HG02763 (cell line): Measurements from ENCODE around the gene PPP1R3C.

Experiments
- ATAC-seq: cut with Tn5 transposase; IDR thresholded peaks from one replicate; pipeline ENCODE4 v1.9.1; 2021; ENCODE audit warnings: mild to moderate bottlenecking, moderate library complexity; ENCODE audit not compliant: unreplicated experiment

Gene PPP1R3C

DNA sequence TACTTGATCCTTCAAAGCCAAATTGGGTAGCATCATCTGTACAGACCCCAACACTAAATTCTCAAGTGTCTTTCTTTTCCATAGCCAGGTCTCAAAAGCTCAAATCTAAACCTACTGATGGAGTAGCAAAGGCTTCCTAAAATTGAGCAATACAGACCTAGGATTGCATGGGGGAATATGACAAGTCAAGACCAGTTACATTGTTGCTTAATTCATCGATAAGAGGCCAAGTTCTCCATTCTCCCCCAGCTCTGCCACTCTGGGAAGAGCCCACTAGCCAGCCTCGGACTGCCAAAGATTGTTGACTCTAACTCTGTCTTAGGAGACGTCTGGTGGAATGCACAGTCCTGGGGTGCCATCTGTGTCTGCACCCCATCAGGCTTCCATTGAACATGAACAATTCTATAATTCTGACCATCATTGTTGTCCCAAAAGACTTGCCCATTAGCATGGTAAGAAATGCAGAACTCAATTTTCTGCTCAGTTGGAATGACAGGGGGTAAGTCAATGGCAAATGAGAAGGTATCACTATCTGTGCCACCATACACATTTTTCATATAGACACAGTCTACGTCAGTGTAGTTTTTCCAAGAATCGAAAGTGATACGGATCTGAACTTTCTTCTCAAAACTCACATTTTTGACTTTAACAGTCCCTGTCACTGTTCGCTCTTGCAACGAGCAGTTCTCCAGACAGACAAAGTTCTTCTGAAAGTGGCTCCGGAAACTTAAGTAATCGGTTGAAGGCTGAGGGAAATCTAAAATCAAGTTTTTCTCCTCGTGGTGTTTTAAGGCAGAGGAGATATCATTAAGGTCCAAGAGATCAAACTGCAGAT is 2.9 kb downstream of the PPP1R3C start:
- ATAC-seq = no peak

DNA sequence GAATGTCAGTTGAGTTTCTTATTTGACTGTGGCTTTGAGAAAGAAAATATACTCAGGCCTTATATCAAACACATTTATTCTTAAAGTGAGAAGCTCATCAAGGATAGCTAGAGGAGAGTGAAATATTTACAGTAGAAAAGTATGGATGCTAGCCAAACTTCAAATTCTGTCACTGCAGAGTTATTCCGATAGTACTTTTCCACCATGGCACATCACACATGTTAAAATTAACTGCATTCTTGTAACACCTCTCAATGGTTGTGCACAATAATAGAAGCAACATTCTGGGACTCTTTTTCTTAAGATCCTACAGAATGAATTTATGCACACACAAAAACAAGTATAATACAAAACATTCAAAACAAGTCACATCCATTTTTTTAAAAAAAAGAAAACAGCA is 4.5 kb downstream of the PPP1R3C start:
- ATAC-seq = no peak

DNA sequence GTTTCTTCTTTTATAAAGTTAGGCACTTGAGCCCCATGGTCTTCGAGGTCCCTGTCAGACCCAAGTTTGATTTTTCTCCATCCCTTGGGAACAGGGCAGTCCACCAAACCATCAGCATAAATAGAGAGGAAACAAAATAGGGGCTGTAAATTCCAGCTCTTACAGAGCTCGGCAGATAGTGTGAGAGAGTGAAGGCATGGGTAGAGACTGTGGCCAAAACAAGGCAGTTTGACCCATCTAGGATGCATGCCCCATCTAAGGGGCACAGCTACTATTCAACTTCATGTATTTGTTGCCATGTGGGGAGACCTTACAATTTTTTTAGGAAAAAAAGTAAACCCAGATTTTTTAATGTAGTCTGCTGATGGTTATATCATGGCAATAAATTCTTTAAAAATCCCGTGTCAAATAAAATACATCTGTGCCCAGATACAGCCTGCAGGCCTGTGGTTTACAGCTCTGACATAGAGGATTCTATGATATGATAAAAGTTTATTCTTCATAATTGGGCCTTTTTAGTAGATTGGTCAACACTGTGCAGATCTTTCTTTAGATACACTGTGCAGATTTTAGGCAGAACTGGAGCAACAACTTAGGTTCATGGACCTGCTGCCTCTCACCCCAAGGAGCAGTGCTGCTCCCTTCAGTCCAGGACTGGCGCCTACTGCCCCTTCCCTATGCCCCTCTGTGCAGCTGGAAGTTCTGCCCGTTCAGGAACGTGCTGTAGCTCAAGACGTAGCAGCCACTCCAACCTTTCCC is 5.3 kb downstream of the PPP1R3C start:
- no peak for ATAC-seq

DNA sequence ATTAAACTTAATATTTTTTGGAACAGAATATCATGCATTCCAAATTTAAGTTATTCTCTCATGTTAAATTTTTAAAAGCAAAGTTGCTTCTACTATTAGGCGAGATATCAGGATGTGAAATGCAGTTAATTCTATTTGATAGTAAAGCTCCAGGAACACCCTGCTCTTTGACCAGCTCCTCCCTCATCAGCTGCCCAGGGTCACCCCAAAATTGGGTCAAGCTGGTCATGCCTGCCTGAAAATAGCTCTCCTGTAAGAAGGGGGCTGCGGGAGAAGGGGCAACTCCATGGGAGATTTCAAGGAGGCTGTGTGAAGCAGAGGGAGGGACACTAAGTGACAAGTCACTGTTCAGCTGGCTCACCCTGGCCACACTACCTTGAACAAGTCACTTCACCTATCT is 5.9 kb downstream of the PPP1R3C start:
- ATAC-seq = no peak

DNA sequence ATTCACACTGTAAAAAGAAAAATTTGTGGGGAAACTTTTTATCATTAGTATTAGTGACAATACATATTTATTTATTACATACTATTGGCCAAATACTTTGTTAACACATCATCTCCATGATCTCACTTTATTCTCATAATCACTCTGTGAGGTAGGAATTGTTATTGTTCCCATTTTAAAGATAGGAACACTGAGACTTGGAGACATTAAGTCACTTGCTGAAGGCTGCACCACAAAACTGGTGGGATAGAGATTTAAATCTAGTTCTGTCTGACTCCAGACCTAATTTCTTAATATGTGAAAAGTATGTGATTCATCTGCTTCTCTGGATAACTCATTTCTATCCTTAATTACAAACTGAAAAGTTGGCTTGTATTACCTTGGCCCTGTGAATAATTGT is 8.2 kb downstream of the PPP1R3C start:
- ATAC-seq = no peak

- no peak for ATAC-seq
These were observed 10.3 kb downstream of the PPP1R3C start for GRCh38 chr10:91622601-91623000.

- no peak for ATAC-seq
These were observed 11.3 kb downstream of the PPP1R3C start for GRCh38 chr10:91621483-91622113.

DNA sequence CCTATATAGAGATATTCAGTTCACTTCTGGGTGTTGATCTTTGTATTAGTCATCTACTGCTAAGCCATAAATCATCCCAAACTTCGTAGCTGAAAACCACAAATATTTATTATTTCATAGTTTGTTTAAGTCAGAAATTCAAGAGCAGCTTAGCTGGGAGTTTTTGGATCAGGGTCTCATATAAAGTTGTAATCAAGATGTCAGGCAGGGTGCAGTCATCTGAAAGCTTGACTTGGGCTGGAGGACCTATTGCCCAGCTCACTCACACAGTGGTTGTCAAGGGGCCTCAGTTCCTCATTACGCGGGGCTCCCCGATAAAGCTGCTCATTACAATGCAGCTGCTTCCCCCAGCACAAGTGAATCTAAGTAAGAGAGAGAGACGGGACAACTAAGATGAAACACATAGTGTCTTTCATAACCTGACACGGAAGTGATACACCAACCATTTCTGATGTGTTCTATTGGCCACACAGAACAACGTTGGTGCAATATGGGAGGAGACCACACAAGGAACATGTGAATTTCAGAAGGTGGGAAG is 15.7 kb downstream of the PPP1R3C start:
- ATAC-seq = no peak

GRCh38 chr10:91616137-91616536 is 16.7 kb downstream of the PPP1R3C start:
- ATAC-seq = no peak

DNA sequence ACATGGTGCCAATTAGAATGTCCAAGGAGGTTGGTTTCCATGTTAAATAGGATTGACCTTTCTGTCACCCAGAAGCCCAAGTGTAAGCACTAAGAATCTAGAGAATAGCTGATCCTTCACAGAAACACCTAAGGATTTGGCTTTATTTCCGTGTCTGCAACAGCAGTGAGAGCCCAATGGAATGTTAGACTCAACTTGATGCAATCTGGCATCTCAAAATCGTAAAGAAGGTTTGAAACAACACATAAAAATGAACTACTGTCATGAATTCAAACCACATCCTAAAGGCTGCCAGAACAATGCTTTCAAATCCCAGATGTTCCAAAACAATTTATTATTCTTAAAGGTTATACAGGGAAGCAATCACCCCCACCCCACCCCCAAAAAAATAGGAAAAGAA is 18.6 kb downstream of the PPP1R3C start:
- no peak for ATAC-seq

DNA sequence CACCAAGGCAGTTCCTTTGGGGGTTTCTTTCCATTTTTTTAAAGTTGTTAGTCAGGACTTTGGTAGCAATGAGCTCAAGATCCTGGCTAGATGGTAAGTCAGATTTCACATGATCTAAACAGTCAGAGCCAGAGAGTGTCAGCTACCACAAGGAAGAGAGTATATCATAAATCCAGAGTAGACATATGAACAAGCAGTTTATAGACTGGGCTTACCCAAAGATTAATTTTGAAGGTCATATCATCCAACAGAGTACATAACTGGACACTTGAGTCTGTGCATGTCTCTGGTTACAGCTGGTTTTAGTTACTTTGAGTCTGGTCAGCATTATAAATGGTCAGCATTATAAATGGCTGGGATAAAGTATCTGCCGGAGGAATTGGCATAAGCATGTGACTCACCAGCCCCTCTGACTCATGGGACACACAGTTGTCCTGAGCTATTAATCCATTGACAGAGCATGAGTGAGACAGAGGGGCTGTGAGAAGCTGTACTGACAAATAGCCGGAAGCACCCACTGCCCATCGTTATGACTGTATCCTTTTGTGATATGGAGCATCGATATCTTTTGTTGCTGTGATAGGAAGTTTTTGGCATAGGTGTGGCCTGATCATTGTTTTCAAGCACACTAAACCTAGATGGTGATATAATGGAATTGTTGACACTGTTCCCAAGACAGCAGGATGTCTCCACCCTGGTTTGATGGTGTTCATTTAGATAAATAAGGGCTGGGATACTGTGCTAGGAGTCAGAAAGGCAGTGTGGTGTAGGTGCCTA is 19.3 kb downstream of the PPP1R3C start:
- ATAC-seq = no peak

- ATAC-seq = no peak
These were observed 22.0 kb downstream of the PPP1R3C start for GRCh38 chr10:91610919-91611318.

DNA sequence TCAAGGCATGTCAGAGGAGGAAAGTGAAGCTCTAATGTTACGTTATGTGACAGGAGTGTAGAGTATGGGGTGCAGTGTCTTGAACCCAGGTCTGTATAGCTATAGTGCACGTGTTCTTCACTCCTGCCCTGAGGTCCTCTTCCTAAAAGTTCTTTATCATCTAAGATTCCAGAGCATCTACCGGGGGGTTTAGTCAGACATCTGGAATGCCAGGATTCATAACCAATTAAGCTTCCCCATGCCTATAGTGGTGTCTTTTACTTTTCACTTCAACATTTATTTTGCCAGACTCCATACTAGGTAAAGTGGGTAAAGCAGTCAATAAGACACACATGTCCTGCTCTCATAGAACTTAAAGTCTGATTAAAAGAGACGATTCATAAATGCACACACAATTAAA is 22.4 kb downstream of the PPP1R3C start:
- no peak for ATAC-seq

- ATAC-seq = no peak
These were observed 25.0 kb downstream of the PPP1R3C start for GRCh38 chr10:91607646-91608403.

GRCh38 chr10:91605968-91606367 is 26.9 kb downstream of the PPP1R3C start:
- ATAC-seq = no peak

- ATAC-seq = no peak
These were observed 28.0 kb downstream of the PPP1R3C start for GRCh38 chr10:91604553-91605534.

- no peak for ATAC-seq
These were observed 28.9 kb downstream of the PPP1R3C start for GRCh38 chr10:91603931-91604331.

DNA sequence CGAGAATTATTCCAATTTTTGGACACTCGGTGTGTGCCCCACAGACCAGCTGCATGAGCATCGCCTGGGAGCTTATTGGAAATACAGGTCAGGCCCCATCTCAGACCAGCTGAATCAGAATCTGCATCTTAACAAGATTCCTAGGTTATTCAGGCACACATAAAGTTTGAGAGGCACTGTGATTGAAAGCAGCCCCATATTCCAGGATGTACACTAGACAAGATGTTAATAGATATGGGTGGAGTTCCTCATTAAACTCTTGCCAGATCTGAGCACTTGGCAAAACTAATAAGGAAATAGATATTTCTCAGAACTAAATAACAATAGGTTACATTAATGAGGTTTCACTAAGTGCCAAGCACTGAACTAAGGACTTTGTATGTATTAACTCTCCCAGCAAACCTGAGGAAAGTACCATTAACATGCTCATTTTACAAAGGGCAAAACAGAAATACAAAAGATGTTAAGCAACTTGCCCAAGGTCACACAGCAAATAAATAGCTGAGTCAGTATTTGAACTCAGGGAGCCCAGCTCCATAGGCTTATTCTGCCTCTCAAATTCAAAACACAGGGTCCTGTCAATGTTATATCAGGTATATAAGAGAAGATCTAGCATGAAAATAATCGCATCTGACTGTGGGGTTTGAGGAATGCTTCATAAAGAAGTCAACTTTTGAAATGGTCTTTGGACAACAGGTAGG is 29.9 kb downstream of the PPP1R3C start:
- no peak for ATAC-seq
